Activated CD4-positive, alpha-beta memory T cell treated with anti-CD3 and anti-CD28 coated beads, Interleukin-2, amount 10 ng/mL, durations not matched to agents 7 days and 5 days (primary cell): ENCODE measurements around the gene RPP25L. TPM values are rescaled to one million over a fixed set of nuclear protein-coding genes. Genes with fewer than 3 reads are reported as not detected.

ENCODE experiments used
- CTCF ChIA-PET: fragments of 350-600 bp; sonication (Branson Sonifier 250); formaldehyde crosslinking; loops from one replicate; lab custom pipeline; 2021; ENCODE audit warnings: antibody characterized with exemption, inconsistent platforms; lab: Charles Lee
- POLR2A ChIA-PET: fragments of 350-600 bp; sonication (Branson Sonifier 250); formaldehyde crosslinking; loops from one replicate; lab custom pipeline; 2021; ENCODE audit warnings: antibody characterized with exemption; lab: Charles Lee
- DNase-seq: peaks from one replicate; pipeline ENCODE4 v3.0.0-alpha.2; 2020
- H3K27ac Mint-ChIP-seq: one replicate; pipeline ENCODE4 v1.8.0; 2021; ENCODE audit warnings: mild to moderate bottlenecking, mixed read lengths
- H3K27me3 Mint-ChIP-seq: one replicate; pipeline ENCODE4 v1.8.0; 2021; ENCODE audit warnings: mixed read lengths
- H3K36me3 Mint-ChIP-seq: one replicate; pipeline ENCODE4 v1.8.0; 2021; ENCODE audit warnings: low read depth, mixed read lengths
- H3K4me1 Mint-ChIP-seq: one replicate; pipeline ENCODE4 v1.8.0; 2021; ENCODE audit warnings: mixed read lengths
- H3K4me3 Mint-ChIP-seq: one replicate; pipeline ENCODE4 v1.8.0; 2021; ENCODE audit warnings: mild to moderate bottlenecking, mixed read lengths
- H3K9me3 Mint-ChIP-seq: one replicate; pipeline ENCODE4 v1.8.0; 2021; ENCODE audit warnings: mixed read lengths
- total RNA-seq, 2 experiments: library from RNA; stranded (reverse); gene quantifications; one replicate each; pipeline ENCODE4 v1.2.3, GENCODE V29; 2021

The RPP25L gene
- total RNA-seq, 2 experiments from 2014 or later: 32.4 to 32.6 TPM

DNA sequence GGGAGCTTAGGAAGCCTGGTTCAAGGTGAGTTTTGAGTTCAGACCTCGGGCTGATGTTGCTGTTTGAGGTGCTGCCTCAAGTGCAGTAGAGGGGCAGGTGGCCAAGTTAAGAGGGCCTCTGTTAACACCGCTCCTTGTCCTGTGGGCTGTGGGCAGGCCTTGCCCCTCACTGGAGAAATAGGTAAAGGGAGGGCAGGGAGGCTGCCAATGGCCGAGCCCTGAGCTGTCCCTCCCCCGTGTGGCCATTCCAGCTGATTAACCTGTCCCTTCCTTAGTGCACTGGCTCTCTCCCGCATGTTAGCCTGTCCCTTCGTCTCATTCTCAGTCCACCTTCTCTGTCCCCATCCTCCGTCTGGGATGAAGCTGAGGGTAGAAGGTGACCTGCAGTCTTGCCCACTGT lies 43.8 kb downstream of the RPP25L start:
- Mint-ChIP-seq H3K4me1 (no peaks in the 10 kb centered on the region), H3K36me3 (no peaks in the 10 kb centered on the region), H3K27ac (no peak overlapping the region), H3K4me3 (no peak overlapping the region), H3K9me3 (no peaks in the 10 kb centered on the region), H3K27me3 (peaks cover 22% of the 10 kb centered on the region)
- ChIA-PET CTCF (no interaction called here), POLR2A (no interaction called here)
- DNase-seq: no peak

DNA sequence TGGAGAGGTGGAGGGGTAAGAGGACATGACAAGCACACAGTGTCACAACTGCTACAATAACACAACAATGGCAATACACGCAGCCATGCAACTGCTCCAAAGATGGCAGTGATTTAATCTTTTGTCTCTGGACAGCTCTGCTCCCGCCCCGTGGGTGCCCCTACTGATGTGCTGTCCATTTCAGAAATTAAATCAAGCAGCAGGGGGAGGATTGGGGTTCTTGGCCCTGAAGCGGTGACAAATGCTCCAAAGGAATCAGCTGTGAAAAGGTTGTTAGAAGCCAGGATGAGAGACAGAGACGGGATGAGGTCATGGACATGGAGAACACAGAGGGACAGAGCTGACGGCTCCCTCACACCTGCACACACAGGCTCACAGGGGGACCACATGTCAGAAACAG lies 44.9 kb downstream of the RPP25L start:
- H3K27me3 Mint-ChIP-seq: peaks cover 22% of the 10 kb centered on the region
- no peaks in the 10 kb centered on the region for H3K9me3 Mint-ChIP-seq
- H3K36me3 Mint-ChIP-seq: no peaks in the 10 kb centered on the region
- H3K4me1 Mint-ChIP-seq: no peaks in the 10 kb centered on the region
- no peak overlapping the region for H3K27ac Mint-ChIP-seq
- DNase-seq: no peak
- POLR2A ChIA-PET: no interaction called here
- CTCF ChIA-PET: no interaction called here
- H3K4me3 Mint-ChIP-seq: no peak overlapping the region

DNA sequence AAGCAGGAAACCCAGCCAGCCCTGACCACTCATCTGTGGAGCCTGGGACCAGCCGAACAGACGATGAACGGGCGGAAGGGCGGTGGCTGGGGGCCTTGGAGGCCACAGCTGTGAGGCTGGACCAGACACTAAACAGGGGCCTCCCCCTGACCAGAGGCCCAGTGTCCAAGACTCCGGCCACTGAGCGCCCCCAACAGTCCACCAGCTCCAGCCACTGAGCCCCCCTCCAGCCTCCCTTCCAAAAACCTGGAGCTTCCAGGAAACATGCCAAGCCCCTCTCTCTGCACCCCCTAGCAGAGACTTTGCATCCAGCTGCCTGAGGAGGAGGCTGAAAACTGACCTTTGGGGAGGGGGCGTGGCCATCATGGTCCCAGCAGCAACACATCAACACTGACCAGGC lies 45.6 kb downstream of the RPP25L start:
- CTCF ChIA-PET: no interaction called here
- no peak overlapping the region for H3K4me3 Mint-ChIP-seq

DNA sequence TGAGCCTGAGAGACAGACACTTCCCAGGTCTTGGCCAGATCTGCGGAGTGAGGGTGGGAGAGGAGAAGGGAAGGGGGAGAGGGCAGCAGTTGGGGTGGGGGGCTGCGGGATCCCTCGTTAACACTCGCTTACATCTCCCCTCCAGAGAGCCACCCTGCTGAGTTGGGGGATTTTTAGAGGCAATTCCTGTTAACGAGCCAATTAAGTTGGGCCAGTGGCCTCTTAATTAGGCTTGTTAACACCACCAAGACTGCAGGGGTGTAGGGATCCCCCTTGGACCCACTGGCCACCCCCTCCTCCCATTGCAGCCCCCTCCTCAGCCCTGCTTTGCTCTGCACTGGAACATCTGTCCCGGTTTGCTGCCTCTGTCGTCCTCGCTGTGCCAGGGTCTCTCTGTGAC lies 46.0 kb downstream of the RPP25L start:
- Mint-ChIP-seq H3K36me3 (no peaks in the 10 kb centered on the region), H3K27ac (no peak overlapping the region), H3K27me3 (peaks cover 22% of the 10 kb centered on the region), H3K4me1 (no peaks in the 10 kb centered on the region), H3K4me3 (no peak overlapping the region), H3K9me3 (no peaks in the 10 kb centered on the region)
- no peak for DNase-seq
- POLR2A ChIA-PET: no interaction called here
- CTCF ChIA-PET: no interaction called here

More for the DNA sequence above, 45.6 kb downstream of the RPP25L start:
- POLR2A ChIA-PET: no interaction called here
- Mint-ChIP-seq H3K9me3 (no peaks in the 10 kb centered on the region), H3K27ac (no peak overlapping the region), H3K36me3 (no peaks in the 10 kb centered on the region), H3K27me3 (peaks cover 22% of the 10 kb centered on the region), H3K4me1 (no peaks in the 10 kb centered on the region)
- no peak for DNase-seq

DNA sequence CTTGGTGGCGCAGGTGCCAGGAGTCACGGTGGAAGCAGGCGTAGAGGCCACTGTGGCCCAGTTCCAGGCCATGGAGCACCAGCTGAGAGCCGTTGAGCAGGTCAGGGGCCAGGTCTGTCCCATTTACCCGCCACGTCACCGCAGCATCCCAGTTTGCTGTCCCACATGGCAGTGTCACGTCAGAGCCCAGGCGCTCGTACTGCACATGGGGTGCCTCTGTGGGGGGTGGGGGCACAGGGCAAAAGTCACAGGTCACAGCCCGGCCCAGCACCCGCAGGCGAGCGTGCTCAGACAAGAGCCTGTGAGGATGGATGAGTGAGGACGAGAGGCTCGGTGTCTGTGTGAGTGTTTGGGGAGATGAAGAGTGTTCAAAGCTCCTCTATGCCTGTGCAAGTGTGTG lies 47.3 kb downstream of the RPP25L start:
- no peak overlapping the region for H3K4me3 Mint-ChIP-seq
- CTCF ChIA-PET: no interaction called here
- H3K36me3 Mint-ChIP-seq: no peaks in the 10 kb centered on the region
- no peaks in the 10 kb centered on the region for H3K9me3 Mint-ChIP-seq
- peaks cover 29% of the 10 kb centered on the region for H3K27me3 Mint-ChIP-seq
- no peaks in the 10 kb centered on the region for H3K4me1 Mint-ChIP-seq
- POLR2A ChIA-PET: no interaction called here
- H3K27ac Mint-ChIP-seq: no peak overlapping the region
- DNase-seq: no peak

DNA sequence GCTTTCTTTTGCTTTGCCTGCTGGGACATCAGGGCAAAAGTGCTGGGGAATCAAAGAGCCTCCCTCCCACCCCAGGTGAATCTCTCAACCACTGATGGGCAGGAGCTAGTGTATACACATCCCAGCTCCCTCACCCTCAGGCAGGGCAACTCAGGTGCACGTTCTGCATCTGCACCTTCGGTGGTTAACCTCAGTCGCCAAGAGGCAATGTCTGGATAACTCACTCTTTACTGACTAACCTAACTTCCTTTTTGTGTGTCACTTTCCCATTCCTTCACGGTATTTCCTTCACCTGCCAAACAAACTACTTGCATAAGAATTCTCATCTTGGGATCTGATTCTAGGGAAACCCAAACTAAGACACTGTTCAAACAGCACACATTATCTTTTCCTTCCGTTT lies 48.6 kb downstream of the RPP25L start:
- CTCF ChIA-PET: interaction anchor here (1.5 to 1.9 kb wide), 3 partner anchors 28 to 146 kb away, joined by 3 to 8 read pairs (median 5); no protein-coding TSS in a partner anchor
- DNase-seq: no peak
- Mint-ChIP-seq H3K4me1 (no peaks in the 10 kb centered on the region), H3K9me3 (no peaks in the 10 kb centered on the region), H3K27ac (no peak overlapping the region), H3K36me3 (no peaks in the 10 kb centered on the region), H3K27me3 (peaks cover 26% of the 10 kb centered on the region), H3K4me3 (no peak overlapping the region)
- POLR2A ChIA-PET: no interaction called here

DNA sequence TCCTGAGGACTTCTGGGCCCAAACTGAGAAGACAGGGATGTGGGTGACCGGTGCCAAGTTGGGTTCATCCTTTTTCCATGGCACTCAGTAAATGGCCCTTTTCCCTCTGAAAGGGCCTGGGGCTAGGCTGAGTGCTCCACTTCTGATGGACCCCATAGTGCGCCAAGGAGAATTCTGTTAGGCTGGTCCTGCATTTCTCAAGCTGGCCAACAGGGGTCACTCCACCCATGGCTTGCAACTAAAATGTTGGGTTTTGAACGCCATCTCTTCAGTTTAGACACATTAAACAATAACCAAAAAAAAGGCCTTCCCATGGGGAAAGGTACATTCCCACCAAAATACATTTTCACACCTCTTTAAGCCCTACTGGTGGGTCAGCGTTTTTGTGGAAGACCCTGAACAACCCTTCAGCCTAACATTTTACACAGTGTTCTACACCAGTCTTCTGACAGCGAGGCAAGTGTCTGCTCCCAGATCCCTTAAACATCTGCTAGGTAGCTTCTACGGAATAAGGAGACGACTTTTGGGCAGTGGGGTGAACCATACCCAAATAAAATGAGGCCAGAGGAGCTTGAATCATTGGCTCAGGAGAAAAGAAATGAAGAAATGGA lies 49.7 kb downstream of the RPP25L start:
- POLR2A ChIA-PET: no interaction called here
- Mint-ChIP-seq H3K27me3 (peaks cover 23% of the 10 kb centered on the region), H3K27ac (no peak overlapping the region), H3K36me3 (no peaks in the 10 kb centered on the region), H3K9me3 (no peaks in the 10 kb centered on the region), H3K4me1 (no peaks in the 10 kb centered on the region), H3K4me3 (no peak overlapping the region)
- CTCF ChIA-PET: interaction anchor here (0.7 to 1.9 kb wide), 4 partner anchors 30 to 211 kb away, joined by 3 to 8 read pairs (median 4); no protein-coding TSS in a partner anchor
- DNase-seq: peak; percentile 20

DNA sequence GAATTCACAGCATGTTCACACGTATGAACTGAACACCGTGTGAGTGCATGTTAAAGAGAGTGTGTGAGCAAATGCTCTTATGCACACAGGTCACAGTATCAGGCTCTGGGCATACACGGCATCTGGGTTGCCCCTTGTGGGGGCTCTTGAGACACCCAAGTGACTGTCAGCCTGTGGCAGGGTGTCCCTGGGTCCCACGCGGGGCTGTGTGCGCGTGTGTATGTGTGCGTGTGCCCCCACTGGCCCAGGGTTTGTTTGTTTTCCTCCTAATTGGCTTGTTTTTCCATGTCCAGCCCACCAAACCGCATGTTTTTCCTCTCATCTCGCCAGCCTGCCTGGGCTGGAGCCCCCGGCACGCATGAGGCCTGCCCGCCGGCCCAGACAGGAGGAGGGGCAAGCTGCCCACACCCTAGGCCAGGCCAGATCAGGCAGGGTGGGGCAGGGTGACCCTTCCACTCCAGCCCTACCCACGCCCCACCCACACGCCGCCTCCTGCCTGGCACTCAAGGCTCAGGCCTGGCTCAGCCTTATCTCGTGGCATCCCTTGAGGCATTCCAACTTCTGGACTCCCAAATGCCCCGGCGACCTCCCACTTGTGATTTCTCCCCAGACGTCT lies 51.2 kb downstream of the RPP25L start:
- Mint-ChIP-seq H3K4me1 (no peaks in the 10 kb centered on the region), H3K27me3 (peaks cover 15% of the 10 kb centered on the region), H3K4me3 (no peak overlapping the region), H3K27ac (no peak overlapping the region), H3K36me3 (no peaks in the 10 kb centered on the region), H3K9me3 (no peaks in the 10 kb centered on the region)
- CTCF ChIA-PET: no interaction called here
- POLR2A ChIA-PET: no interaction called here
- no peak for DNase-seq

Other genes with a start within 250 kb of the RPP25L start
- 1 to 10 TPM; 2.7 to 4.7 TPM for gene MYORG, start 235.2 kb downstream of the RPP25L start, total RNA-seq
- 10 to 100 TPM; 12.3 to 13.2 TPM for gene FAM219A, start 153.5 kb downstream of the RPP25L start, total RNA-seq
- not detected for gene DNAI1, start 153.3 kb downstream of the RPP25L start, total RNA-seq
- gene ENHO, start 89.1 kb downstream of the RPP25L start, total RNA-seq: not detected
- not detected for gene CNTFR, start 22.4 kb downstream of the RPP25L start, total RNA-seq
- 100 to 1,000 TPM; 143 to 144 TPM for gene DCTN3, start 8.4 kb upstream of the RPP25L start, total RNA-seq
- gene ARID3C, start 17.0 kb upstream of the RPP25L start, total RNA-seq: under 1 TPM; 0.15 to 0.18 TPM
- 10 to 100 TPM; 53.3 to 55.5 TPM for gene SIGMAR1, start 25.7 kb upstream of the RPP25L start, total RNA-seq
- 10 to 100 TPM; 95.2 to 95.6 TPM for gene GALT, start 34.6 kb upstream of the RPP25L start, total RNA-seq
- 10 to 100 TPM; 51.5 to 54.0 TPM for gene IL11RA, start 40.1 kb upstream of the RPP25L start, total RNA-seq
- gene CCL27, start 50.6 kb upstream of the RPP25L start, total RNA-seq: not detected
- not detected for gene CCL19, start 79.2 kb upstream of the RPP25L start, total RNA-seq
- not detected for gene CCL21, start 98.0 kb upstream of the RPP25L start, total RNA-seq